Endothelial cell of umbilical vein (primary cell): ENCODE data around the gene EDEM1. TPM values are rescaled to one million over a fixed set of nuclear protein-coding genes. Genes with fewer than 3 reads are reported as not detected.

Experiments
- BruUV-seq: library from RNA; stranded (reverse); fragments of 400-500 nt; replicated peaks from 2 replicates; lab custom pipeline; 2021; lab: Mats Ljungman, UMichigan
- CTCF ChIA-PET: fragments of 300-600, 350-600 bp; sonication (Branson Sonifier 250); formaldehyde crosslinking; loops from one replicate; lab custom pipeline; 2021; ENCODE audit warnings: antibody characterized with exemption, inconsistent platforms; lab: Charles Lee
- POLR2A ChIA-PET: fragments of 300-600, 350-600 bp; sonication (Branson Sonifier 250); formaldehyde crosslinking; loops from one replicate; lab custom pipeline; 2021; ENCODE audit warnings: antibody characterized with exemption, inconsistent platforms; lab: Charles Lee
- DNase-seq: peaks from one replicate; pipeline ENCODE4 v3.0.0-alpha.2; 2011; ENCODE audit warnings: low read depth, low spot score
- FAIRE-seq: peaks from 2 replicates; lab custom pipeline; 2011; peaks lifted over from hg19 to GRCh38; lab: Jason Lieb, UNC
- H2AFZ ChIP-seq: 2 replicates; pipeline ENCODE4 v1.6.0; 2012; ENCODE audit warnings: low read depth, low read length, control low read depth, inconsistent platforms
- H3K27ac ChIP-seq: 2 replicates; pipeline ENCODE4 v1.5.1; 2011; ENCODE audit warnings: low read depth, mild to moderate bottlenecking, control low read depth, low read length, moderate library complexity; ENCODE audit not compliant: insufficient read depth
- H3K27me3 ChIP-seq, 2 experiments: 2 replicates each; pipeline versions ENCODE4 v1.6.0 to v1.6.1; 2011; ENCODE audit warnings: low read length in 2 of 2, mixed read lengths in 1 of 2; ENCODE audit not compliant: control insufficient read depth in 2 of 2, insufficient read depth in 2 of 2
- H3K36me3 ChIP-seq, 2 experiments: 2 replicates in 1 of 2; 3 replicates in 1 of 2; pipeline ENCODE4 v1.5.1; 2011; ENCODE audit warnings: low read length in 2 of 2, mild to moderate bottlenecking in 1 of 2, moderate library complexity in 1 of 2; ENCODE audit not compliant: control insufficient read depth in 2 of 2, insufficient read depth in 2 of 2; ENCODE audit errors: extremely low read depth in 1 of 2
- H3K4me1 ChIP-seq: 3 replicates; pipeline ENCODE4 v1.5.1; 2011; ENCODE audit warnings: mild to moderate bottlenecking, low read length; ENCODE audit not compliant: control insufficient read depth, insufficient read depth; ENCODE audit errors: extremely low read depth
- H3K4me2 ChIP-seq: 2 replicates; pipeline ENCODE4 v1.6.1; 2011; ENCODE audit warnings: low read length, control low read depth, mixed read lengths; ENCODE audit not compliant: insufficient read depth
- H3K4me3 ChIP-seq, 3 experiments: fragments of 200-600 bp in 1 of 3; sonication (generic), shearing (Covaris generic) in 1 of 3; replicated peaks in 1 of 3; 2 replicates each; pipeline ENCODE4 v1.5.1; 2011 to 2016; ENCODE audit warnings: control low read depth in 3 of 3, low read length in 3 of 3, mild to moderate bottlenecking in 2 of 3, inconsistent platforms in 1 of 3, low read depth in 1 of 3, moderate library complexity in 1 of 3; ENCODE audit not compliant: insufficient read depth in 1 of 3
- H3K79me2 ChIP-seq: 2 replicates; pipeline ENCODE4 v1.6.0; 2012; ENCODE audit warnings: low read length, inconsistent platforms; ENCODE audit not compliant: control insufficient read depth, insufficient read depth
- H3K9ac ChIP-seq: replicated peaks from 2 replicates; pipeline ENCODE3; 2011; ENCODE audit warnings: low read length, control low read depth; ENCODE audit not compliant: insufficient read depth; ENCODE audit errors: extremely low read depth
- H3K9me1 ChIP-seq: replicated peaks from 3 replicates; pipeline ENCODE4 v1.6.0; 2011; ENCODE audit warnings: mild to moderate bottlenecking, low read length; ENCODE audit not compliant: control insufficient read depth, insufficient read depth; ENCODE audit errors: extremely low read depth
- H3K9me3 ChIP-seq: replicated peaks from 2 replicates; pipeline ENCODE4 v1.5.1; 2012; ENCODE audit warnings: low read length, inconsistent platforms; ENCODE audit not compliant: control insufficient read depth, insufficient read depth
- H4K20me1 ChIP-seq: replicated peaks from 2 replicates; pipeline ENCODE3; 2011; ENCODE audit warnings: mild to moderate bottlenecking, low read length; ENCODE audit not compliant: control insufficient read depth, insufficient read depth; ENCODE audit errors: extremely low read depth
- CTCF ChIP-seq, 2 donors: IDR thresholded peaks; 1 replicate in 1 of 2; 2 replicates in 1 of 2; pipeline ENCODE4 v1.5.1; 2011; ENCODE audit warnings: low read length in 2 of 2, mild to moderate bottlenecking in 2 of 2, moderate library complexity in 2 of 2, control low read depth in 1 of 2, inconsistent platforms in 1 of 2, low read depth in 1 of 2; ENCODE audit not compliant: insufficient read depth in 1 of 2; ENCODE audit errors: extremely low read depth in 1 of 2
- EZH2 ChIP-seq: IDR thresholded peaks from 2 replicates; pipeline ENCODE4 v1.6.1; 2012; ENCODE audit warnings: borderline replicate concordance, low read depth, mild to moderate bottlenecking, moderate library complexity, low read length, inconsistent platforms; ENCODE audit not compliant: severe bottlenecking
- FOS ChIP-seq: IDR thresholded peaks from 2 replicates; pipeline ENCODE4 v1.6.1; 2011; ENCODE audit warnings: mild to moderate bottlenecking, low read length, moderate library complexity, borderline replicate concordance; ENCODE audit not compliant: insufficient read depth
- GATA2 ChIP-seq: IDR thresholded peaks from 2 replicates; pipeline ENCODE4 v1.7.0; 2011; ENCODE audit warnings: low read depth, mild to moderate bottlenecking, moderate library complexity, mixed read lengths, low read length; ENCODE audit not compliant: insufficient read length, insufficient read depth
- JUN ChIP-seq: IDR thresholded peaks from 2 replicates; pipeline ENCODE4 v1.6.1; 2011; ENCODE audit warnings: borderline replicate concordance, low read depth; ENCODE audit not compliant: insufficient read length, insufficient read depth
- MYC ChIP-seq: IDR thresholded peaks from one replicate; pipeline ENCODE4 v1.6.1; 2011; ENCODE audit warnings: mild to moderate bottlenecking, low read depth, low read length
- POLR2A ChIP-seq: IDR thresholded peaks from 2 replicates; pipeline ENCODE4 v1.6.1; 2012; ENCODE audit warnings: low read depth, mild to moderate bottlenecking, control low read depth, low read length
- POLR2AphosphoS5 ChIP-seq: IDR thresholded peaks from 2 replicates; pipeline ENCODE4 v1.6.1; 2012; ENCODE audit warnings: low read depth, mild to moderate bottlenecking, control low read depth, low read length, moderate library complexity; ENCODE audit not compliant: insufficient read depth
- dilution Hi-C: fragments of 300-500 bp; cut with MboI; formaldehyde crosslinking; loops from one replicate; pipeline ENCODE4 v1.15.0; 2019; ENCODE audit warnings: low sequenced_read_pairs; ENCODE audit not compliant: extremely low pct_ligation_motif_present
- intact Hi-C: fragments of 100-400 bp; cut with micrococcal nuclease; formaldehyde crosslinking; loops from one replicate; pipeline ENCODE4 v1.10.0; 2022
- polyA plus RNA-seq, 4 experiments: library from polyadenylated mRNA; depleted of rRNA in 3 of 4; stranded (reverse) in 3 of 4; unstranded in 1 of 4; fragments of >200 nt; gene quantifications; 2 replicates each; pipeline versions ENCODE4 v1.2.1 to v1.2.3, GENCODE V29; 2011 to 2012; ENCODE audit warnings: missing spikeins in 1 of 4
- total RNA-seq: library from RNA; stranded (reverse); gene quantifications from 2 replicates; pipeline ENCODE4 v1.2.3, GENCODE V29; 2021
- TF ChIP-seq, protein P1 (sequence below): IDR thresholded peaks from 2 replicates; pipeline ENCODE4 v1.6.1; 2011; ENCODE audit not compliant: insufficient read depth, insufficient read length

Gene EDEM1
- total and polyA plus RNA-seq, 2 donors (not counting 3 experiments of a cell fraction or from before 2014, with no cell fraction given), result 19.4 to 61.1 TPM

DNA sequence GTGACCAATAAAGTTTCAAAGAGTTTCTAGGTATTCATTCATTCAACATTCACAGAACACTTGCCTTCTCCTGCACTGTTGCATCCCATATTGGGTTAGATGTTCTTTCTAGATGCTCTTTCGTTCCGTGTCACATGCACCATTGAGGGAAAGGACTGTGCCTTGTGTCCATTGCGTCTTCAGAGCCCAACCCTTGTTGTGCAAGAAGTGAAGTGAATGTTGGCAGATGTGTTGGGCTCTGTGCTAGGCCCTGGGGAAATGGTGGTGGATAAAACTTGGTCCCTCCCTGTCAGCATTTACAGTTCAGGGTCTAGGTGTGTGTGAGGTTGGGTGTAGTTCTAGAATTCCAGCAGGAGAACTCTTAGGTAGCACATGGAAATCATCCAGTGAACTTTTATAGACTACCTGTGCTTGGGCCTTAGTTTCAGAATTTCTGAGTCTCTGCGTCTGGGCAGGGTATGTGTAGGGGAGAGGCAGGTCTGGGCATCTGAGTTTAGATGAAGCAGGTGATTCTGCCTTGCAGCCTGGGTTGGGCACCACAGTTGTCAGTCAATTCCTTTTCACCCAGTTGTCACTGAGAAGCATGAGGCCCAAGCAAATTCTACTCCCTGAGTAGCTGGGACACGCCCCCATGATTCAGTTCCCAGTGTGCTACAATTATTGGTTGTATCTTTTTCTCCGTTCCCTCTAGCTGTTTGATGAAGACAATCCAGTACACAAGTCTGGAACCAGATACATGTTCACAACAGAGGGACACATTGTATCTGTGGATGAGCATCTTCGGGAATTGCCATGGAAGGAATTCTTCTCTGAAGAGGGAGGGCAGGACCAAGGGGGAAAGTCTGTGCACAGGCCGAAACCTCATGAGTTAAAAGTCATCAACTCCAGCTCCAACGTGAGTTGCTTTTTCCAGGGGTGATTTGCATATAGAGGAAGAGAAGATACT is 25.4 kb downstream of the EDEM1 start:
- Histone ChIP-seq H3K4me2 (no peak overlapping the region), H2AFZ (no peak overlapping the region), H3K4me3 (no peak overlapping the region), H3K9me3 (no peaks in the 10 kb centered on the region), H3K27ac (no peak overlapping the region), H3K9ac (no peak overlapping the region), H3K9me1 (no peaks in the 10 kb centered on the region), H3K36me3 (peaks cover 41 to 58% of the 10 kb centered on the region in 2 experiments), H3K79me2 (no peaks in the 10 kb centered on the region), H4K20me1 (no peaks in the 10 kb centered on the region), H3K4me1 (no peaks in the 10 kb centered on the region), H3K27me3 (no peaks in the 10 kb centered on the region)
- dilution Hi-C loops, result no loop called here
- TF ChIP-seq JUN, result no peak
- TF ChIP-seq POLR2AphosphoS5, result no peak
- no peak for TF ChIP-seq POLR2A
- TF ChIP-seq GATA2, result no peak
- TF ChIP-seq, protein P1, sequence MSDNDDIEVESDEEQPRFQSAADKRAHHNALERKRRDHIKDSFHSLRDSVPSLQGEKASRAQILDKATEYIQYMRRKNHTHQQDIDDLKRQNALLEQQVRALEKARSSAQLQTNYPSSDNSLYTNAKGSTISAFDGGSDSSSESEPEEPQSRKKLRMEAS, result no peak
- TF ChIP-seq EZH2, result no peak
- no peak for TF ChIP-seq MYC
- TF ChIP-seq FOS, result no peak
- no peak for TF ChIP-seq CTCF (IDR thresholded peaks at IDR 0.05; ENCODE audit: extremely low read depth in 1 of 2, insufficient read depth in 1 of 2, low read depth in 1 of 2, low read length in 2 of 2)
- no TSS peak for BruUV-seq
- no peak for FAIRE-seq
- CTCF ChIA-PET, result interaction anchor here (1.3 kb wide), 1 partner anchor 13 kb away, joined by 3 read pairs; no protein-coding TSS in a partner anchor
- intact Hi-C loops, result no loop called here
- POLR2A ChIA-PET, result no interaction called here
- no peak for DNase-seq
